HG02943 (cell line): ENCODE measurements around the gene TIAM2.

ENCODE experiments used
- ATAC-seq: cut with Tn5 transposase; IDR thresholded peaks from one replicate; pipeline ENCODE4 v1.9.1; 2021; ENCODE audit warnings: mild to moderate bottlenecking, low read depth, moderate library complexity; ENCODE audit not compliant: unreplicated experiment

TIAM2 gene

DNA sequence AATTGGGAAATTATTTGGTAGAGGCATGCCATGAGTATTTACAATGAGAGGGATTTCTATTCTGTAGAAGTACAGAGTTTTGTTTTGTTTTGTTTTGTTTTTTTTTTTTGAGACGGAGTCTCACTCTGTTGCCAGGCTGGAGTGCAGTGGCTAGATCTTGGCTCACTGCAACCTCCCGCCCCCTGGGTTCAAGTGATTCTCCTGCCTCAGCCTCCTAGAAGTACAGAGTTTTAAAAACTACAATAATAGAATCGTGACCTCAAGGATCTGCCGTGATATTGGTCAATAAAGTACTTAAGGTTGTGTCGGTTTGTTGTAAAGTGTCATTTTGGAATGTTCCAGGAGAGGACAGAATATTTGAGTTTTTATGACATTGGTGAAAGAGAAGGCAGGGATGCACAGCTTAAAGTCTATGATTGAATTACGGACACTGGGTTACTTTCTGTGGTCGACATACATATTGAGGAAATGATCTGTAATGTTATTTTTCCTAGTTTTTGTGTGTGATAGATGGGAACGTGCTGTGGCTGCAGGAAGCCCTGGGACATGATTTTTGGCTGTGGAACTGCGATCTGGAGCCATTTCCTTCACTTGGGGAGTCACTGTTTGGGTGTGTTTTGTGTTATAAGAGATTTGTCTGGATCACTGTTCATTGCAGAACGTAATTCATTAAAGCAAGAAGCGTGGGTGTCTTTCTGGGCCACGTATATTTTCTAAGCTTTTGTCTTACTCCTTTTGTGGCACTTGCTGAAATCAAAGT is 59.6 kb downstream of the TIAM2 start:
- ATAC-seq: no peak

DNA sequence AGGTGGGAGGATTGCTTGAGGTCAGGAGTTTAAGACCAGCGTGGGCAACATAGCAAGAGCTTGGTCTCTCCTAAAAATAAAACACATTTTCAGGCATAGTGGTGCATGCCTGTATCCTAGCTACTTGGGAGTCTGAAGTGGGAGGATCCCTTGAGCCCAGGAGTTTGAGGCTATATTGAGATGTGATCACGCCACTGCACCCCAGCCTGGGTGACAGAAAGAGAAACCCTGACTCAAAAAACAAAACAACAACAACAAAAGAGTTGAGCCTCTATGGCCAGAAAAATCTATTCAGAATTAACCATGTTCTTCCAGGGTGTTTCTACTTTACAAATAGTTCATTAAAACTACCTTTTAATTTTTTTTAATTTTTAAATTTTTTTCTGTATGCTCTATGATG is 60.6 kb downstream of the TIAM2 start:
- ATAC-seq: no peak

- no peak for ATAC-seq
These were observed 61.6 kb downstream of the TIAM2 start for GRCh38 chr6:155056756-155057155.

GRCh38 chr6:155061381-155061780 is 66.3 kb downstream of the TIAM2 start:
- ATAC-seq: no peak

- ATAC-seq: no peak
These were observed 67.8 kb downstream of the TIAM2 start for GRCh38 chr6:155062866-155063341.

DNA sequence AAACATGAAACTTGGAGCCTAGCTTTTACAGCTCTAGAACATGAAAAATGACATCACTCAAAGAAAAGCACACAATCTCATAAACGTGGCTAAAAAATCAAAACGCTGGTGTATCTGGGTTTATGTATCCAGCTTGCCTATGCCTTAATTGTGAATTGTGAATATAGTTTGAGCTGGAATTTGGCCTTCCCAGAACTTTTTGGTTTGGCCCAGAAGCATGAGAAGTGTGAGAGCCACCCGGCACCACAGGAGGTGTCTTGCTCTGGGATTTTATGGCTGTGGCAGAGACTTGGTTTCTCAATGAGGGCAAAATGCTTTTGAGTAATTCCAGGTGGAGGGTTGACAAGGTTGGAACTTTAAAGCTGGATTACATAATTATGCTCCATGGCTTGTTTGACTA is 69.2 kb downstream of the TIAM2 start:
- ATAC-seq: no peak

DNA sequence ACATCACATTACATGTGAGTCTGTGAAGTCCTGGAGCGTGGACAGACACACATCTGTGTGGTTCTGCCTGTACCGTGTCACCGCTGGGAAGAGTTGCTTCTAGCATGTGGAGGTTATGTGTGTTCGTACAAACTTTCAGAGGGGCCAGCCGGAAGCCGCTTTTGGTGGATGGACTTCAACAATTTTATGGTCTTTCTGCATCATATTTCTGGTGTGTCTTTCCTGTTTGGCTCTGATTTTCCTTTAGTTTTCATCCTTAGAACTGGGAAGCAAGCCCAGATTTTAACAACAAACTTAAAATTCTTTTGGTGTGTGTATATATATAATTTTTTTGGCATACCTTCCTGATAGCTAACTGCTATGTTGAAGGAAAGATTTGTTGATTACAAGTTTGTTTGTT is 71.2 kb downstream of the TIAM2 start:
- ATAC-seq: no peak

GRCh38 chr6:155066921-155067680 is 72.0 kb downstream of the TIAM2 start:
- no peak for ATAC-seq

DNA sequence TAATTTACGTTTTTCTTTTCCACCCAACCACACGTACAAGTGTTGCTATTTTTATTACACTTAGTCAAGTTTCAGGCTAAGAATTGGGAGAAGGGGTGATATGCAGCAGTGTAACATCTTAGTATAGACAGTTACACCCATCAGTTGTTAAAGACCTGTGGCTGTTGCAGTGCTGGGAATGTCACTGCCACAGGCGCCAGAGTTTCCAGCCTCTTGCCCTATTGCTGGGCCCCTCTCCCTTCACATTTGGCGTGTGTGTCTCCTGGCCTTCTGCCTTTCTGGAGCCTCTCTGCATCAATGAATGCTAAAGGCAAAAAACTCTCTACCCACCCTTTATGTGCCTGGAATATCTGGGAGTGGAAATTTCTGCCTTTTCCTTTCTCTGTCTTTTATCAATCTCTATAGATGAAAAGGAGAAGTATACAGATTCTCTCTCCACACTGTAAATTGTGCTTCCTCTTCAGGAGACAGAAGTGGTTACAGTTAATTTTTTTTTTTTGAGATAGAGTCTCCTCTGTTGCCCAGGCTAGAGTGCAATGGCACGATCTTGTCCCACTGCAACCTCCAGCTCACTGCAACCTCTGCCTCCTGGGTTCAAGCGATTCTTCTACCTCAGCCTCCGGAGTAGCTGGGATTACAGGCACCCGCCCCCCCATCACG is 73.0 kb downstream of the TIAM2 start:
- ATAC-seq: no peak

DNA sequence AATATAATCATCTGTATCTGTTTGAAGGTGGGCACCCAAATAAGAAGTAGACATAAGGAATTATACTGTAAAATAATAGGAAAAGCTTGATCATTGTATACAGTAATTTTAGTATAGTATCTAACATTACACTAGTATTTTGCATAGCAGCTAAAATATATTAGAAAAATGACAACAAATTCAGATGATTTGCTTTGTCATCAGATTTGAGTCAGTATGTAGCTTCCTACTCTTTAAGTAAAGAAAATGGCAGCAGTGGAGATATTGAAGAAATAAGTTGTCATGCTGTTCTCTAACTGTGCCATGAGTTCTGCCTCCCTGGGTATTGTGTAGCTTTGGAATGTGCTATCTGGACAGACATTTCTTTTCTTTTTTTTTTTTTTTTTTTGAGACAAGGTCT is 74.4 kb downstream of the TIAM2 start:
- ATAC-seq: no peak

DNA sequence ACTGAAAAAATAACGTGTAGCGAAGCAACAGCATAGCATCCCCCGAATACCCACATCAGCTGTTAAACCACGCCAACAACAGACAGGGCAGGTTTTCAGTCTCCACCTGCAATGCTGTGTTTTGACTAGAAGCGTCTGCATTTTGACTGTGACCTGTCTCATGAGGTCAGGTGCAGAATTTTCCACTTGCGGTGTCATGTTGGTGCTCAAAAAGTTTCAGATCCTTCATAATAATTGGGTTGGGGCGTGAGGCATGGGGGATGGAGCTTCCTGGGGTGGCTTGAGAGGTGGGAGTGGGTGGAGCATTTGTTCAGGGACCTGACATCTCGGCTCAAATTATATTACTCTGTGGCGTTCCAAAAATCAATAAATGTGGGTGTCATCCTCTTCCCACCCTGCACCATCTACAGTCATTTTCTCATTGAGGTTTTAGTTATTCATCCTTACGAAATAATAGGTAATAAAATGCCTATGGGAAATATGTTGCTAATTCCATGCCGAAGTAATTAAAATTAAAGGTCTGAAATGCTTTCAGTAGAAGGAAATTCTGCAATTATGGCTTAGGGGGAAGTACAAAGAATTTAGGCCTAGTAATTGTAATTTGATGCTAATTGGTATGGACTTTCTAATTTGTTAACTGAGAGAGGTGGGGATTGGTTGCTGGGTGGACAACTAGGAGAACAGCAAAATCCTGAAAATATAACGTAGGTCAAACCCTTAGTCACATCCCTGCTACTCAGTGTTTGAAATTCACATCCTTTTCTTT is 81.0 kb downstream of the TIAM2 start:
- ATAC-seq: no peak

GRCh38 chr6:155077331-155077730 is 82.2 kb downstream of the TIAM2 start:
- no peak for ATAC-seq

- ATAC-seq: no peak
These were observed 82.7 kb downstream of the TIAM2 start for GRCh38 chr6:155077784-155078183.

DNA sequence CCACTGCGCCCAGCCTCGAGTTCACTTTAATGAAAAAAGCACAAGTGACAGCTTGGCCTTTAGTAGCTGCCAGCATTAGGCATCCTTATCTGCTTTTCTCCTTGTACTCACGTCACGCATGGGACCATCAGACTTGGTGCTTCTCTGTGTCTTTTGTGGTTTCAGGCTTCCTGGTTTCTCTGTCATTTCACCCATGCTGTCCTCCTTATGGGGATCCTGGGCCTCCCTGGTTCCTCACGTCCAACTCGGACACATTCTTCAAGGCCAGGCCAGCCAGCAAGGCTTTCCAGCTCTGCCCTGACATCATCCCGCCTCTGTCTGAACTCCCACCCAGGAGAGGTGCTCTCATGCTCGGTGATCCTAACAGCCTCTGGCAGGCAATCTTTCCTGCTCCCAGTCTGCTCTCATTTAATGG is 83.2 kb downstream of the TIAM2 start:
- ATAC-seq: no peak

- no peak for ATAC-seq
These were observed 84.9 kb downstream of the TIAM2 start for GRCh38 chr6:155079985-155080452.

- no peak for ATAC-seq
These were observed 86.0 kb downstream of the TIAM2 start for GRCh38 chr6:155080881-155081845.

GRCh38 chr6:155084431-155085123 is 89.5 kb downstream of the TIAM2 start:
- ATAC-seq: no peak

GRCh38 chr6:155085582-155086257 is 90.6 kb downstream of the TIAM2 start:
- ATAC-seq: no peak
